Endothelial cell of umbilical vein (primary cell): Measurements from ENCODE around the gene GSTT4.
"Not testable (repeated sequence)": the region's sequence is repeated elsewhere in the genome, so short reads cannot be mapped to it uniquely, and the experiment has no call there.

Source experiments
- EZH2 ChIP-seq: IDR thresholded peaks from 2 replicates; pipeline ENCODE4 v1.6.1; 2012; ENCODE audit warnings: borderline replicate concordance, low read depth, mild to moderate bottlenecking, moderate library complexity, low read length, inconsistent platforms; ENCODE audit not compliant: severe bottlenecking
- POLR2A ChIP-seq: IDR thresholded peaks from 2 replicates; pipeline ENCODE4 v1.6.1; 2012; ENCODE audit warnings: low read depth, mild to moderate bottlenecking, control low read depth, low read length
- TF ChIP-seq, protein P1 (sequence below), 2 donors: IDR thresholded peaks; 1 replicate in 1 of 2; 2 replicates in 1 of 2; pipeline ENCODE4 v1.5.1; 2011; ENCODE audit warnings: low read length in 2 of 2, mild to moderate bottlenecking in 2 of 2, moderate library complexity in 2 of 2, control low read depth in 1 of 2, inconsistent platforms in 1 of 2, low read depth in 1 of 2; ENCODE audit not compliant: insufficient read depth in 1 of 2; ENCODE audit errors: extremely low read depth in 1 of 2

DNA sequence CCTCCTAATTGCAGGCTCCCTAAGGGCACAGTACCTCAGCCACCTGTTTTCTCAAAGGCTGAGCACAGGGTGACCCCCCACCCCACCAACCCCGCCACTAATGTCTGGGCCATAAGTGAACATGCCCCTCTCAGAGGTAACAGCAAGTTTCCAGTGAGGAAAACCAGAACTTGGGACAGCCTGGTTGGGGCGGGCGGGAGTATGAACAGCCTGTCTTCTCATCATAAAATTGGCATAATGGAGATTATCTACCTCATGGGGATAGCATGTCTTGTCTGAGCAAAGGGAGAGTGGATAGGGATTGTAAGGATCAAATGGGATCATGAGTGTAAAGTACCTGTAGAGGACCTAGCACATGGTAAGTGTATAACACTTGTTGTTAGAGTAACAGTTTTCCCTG lies 33.3 kb downstream of the GSTT4 start:
- TF ChIP-seq, protein P1, sequence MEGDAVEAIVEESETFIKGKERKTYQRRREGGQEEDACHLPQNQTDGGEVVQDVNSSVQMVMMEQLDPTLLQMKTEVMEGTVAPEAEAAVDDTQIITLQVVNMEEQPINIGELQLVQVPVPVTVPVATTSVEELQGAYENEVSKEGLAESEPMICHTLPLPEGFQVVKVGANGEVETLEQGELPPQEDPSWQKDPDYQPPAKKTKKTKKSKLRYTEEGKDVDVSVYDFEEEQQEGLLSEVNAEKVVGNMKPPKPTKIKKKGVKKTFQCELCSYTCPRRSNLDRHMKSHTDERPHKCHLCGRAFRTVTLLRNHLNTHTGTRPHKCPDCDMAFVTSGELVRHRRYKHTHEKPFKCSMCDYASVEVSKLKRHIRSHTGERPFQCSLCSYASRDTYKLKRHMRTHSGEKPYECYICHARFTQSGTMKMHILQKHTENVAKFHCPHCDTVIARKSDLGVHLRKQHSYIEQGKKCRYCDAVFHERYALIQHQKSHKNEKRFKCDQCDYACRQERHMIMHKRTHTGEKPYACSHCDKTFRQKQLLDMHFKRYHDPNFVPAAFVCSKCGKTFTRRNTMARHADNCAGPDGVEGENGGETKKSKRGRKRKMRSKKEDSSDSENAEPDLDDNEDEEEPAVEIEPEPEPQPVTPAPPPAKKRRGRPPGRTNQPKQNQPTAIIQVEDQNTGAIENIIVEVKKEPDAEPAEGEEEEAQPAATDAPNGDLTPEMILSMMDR (IDR thresholded peaks at IDR 0.05; ENCODE audit: extremely low read depth in 1 of 2, insufficient read depth in 1 of 2, low read depth in 1 of 2, low read length in 2 of 2) = not testable (repeated sequence)
- TF ChIP-seq EZH2, POLR2A: not testable (repeated sequence)
